Stimulated activated CD8-positive, alpha-beta memory T cell treated with anti-CD3 and anti-CD28 coated beads, Interleukin-7, amount 100 ng/mL, for 1 hour (primary cell): ENCODE measurements around the gene MGAT3.

Experiments
- DNase-seq, 2 donors: peaks; one replicate each; pipeline ENCODE4 v3.0.0-alpha.2; 2020; ENCODE audit warnings: low read depth in 2 of 2

MGAT3 gene

DNA sequence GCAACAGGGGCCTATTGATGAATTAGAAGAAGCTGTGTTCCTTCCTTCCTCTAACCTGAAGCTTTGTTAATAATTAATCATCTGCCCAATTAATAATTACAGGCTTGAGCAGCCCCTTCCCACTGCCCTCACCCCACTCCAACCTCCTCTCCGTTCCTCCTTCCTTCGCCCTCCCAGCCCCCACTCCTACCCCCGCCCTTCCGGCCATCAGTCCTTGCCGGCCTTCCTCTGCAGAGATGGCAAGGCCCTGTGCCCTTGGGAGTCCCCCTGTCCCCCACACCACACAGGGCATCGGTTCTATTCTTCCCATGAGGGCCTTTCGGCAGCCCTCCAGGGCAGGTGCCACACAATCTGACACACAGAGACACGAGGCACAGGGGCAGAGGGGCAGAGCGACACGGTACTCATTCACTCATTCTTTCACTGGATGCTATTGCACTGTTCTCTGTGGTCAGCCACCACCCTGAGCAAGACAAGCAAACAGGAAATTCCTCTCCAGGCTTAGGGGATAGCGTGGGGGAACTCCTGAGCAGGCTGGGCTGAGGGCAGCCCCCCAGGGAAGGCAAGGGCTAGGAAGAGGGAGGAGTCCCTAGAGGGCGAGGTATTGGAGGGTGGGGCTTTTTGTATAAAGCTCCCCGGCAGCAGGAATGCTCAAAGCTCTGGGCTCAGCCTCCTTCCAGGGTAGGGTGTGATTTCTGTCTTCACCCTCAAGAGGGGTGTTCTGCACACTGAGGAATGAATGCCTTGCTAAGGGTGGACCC lies 14.7 kb downstream of the MGAT3 start:
- no peak for DNase-seq

DNA sequence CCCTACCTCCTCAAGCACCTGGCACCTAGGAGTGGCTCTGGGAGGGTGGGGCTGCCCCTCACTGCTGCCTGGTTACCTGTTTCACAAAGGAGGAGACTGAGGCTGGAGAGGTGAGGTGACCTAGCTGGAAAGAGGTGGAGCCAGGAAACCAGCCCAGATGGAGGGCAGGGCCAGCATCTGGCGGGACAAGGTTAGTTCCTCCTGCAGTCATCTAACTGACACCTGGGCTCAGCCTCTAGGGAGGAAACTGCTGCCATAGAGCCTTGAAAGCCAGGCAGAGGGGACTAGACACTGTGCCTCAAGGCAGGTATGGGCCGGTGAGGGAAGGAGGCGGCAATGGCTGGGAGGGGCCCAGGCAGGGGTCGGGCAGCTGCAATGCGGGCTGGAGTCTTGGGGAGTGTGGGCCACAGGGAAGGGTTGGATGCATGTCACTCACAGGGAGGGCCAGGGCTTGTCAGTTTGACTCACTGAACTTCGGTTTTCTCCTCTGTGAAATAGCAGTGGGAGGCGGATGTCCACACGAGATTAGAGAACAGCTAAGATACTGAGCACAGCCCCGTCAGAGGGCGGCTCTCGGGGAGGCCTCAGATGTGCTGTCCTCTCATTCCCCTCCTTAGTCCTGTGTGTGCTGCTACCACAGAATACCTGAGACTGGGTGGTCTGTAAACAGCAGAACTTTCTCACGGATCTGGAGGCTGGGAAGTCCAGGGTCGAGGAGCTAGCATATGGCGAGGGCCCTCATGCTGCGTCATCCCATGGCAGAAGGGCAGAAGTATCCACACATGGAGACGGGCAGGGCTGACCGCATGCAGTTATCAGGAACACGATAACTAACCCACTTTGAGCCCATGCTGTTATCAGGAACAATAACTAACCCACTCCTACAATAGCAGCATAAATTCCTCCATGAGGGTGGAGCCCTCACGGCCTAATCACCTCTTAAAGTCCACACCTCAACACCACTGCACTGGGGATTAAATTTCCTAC lies 16.1 kb downstream of the MGAT3 start:
- no peak for DNase-seq

DNA sequence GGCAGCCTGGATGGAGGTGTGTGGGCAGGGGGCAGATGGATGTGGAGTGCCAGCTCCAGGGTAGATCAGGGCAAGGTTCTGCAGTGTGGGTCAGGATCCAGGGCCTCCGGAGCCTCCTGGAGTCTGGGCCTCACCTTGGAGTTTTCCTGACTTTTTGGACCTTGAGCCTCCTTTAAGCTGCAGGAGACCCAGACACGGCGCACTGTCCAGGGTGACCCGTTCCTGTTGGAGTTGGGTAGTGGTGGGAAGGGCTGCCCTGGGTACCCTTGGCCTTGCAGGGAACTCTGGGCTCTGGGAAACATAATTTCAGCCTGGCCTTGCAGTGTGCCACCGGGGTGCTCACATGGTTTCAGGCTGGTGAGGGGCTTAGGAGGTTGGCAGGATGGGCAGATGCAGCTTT lies 17.0 kb downstream of the MGAT3 start:
- no peak for DNase-seq

DNA sequence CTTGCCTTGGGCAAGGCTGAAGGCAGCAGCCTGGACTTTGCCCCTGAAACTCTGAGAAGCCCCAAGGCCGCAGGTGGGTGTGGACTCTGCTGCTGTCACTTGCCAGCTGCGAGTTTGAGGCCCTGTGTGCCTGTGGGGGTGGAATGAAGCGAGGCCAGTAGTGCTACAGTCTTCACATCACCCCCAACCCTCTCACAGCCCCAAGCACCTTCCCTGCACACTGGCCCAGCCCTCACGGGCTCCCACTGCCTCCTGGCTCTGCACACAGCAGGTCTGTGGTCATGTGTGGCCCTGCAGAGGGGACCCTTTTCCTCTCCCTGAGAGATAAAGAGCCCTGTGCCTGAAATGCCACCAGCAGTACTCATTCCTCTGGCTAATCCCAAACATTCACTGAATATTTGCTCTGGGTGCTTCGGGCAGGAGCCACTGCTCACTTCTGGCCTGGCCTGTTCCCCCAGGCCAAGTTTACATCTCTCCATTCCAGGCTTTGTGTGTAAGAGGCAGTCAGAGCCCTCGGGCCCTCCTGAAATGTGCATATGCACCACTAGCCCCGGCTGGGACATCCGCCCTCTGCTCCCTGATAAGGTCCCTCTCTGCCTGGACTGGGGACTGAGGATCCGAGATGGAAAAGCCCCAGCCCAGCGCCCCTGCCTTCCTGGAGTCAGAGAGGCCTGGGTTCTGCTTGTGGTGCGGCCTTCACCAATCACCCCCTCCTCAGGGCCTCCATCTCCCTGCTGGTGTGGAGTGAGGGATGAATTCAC lies 17.7 kb downstream of the MGAT3 start:
- no peak for DNase-seq

DNA sequence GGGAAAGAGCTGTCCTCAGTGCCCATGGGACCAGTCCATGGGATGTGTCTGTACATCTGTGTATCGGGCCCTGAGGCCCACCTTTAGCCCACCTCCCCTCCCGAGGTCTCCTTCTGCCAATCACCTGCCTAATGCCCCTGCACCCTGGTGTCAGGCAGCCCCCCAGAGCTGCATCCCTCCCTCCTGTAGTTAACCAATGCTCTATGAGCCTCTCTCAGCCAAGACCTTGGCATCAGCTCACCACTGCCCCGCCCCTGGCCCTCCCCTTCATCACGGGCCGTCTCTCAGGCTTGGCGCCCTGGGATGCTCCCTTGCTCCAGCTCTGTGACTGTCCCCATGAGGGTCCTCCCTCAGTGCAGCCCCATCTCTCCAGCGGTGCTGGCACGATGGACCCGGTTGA lies 18.5 kb downstream of the MGAT3 start:
- no peak for DNase-seq

DNA sequence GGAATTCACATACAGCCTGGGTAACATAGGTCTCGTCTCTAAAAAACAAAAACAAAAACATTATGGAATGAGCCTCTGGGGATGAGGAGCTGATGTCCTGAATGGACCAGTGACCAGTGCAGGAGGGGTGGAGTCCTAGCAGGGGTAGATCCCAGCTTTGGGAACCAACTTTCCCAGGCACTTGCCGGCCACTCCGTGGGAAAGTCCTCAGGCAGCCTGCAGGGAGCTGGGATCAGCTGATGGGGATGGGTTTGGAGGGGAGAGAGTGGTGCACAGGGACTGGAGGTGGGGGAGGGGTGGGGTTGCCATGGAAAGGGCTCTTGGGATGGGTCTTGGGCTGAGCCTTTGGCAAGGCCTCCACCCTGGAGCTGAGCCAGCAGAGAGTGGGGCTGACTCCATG lies 19.1 kb downstream of the MGAT3 start:
- no peak for DNase-seq

DNA sequence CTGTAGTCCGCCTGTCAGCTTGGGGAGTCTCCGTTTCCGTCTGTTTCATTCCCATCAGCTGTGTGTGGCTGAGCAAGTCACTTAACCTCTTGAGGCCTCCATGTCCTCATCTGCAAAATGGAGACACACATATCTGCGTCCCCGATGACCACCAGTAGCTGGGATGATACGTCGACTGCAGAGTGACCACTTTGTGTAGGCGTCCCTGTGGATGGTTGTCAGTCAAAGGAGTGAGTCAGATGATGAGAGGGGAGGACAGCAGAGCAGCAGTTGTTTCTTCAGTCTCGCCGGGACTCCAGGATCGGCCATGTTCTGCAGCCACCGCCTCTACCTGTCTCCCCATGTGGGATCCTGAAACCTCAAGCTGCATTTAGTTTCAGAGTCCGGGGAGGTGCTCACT lies 19.9 kb downstream of the MGAT3 start:
- no peak for DNase-seq

DNA sequence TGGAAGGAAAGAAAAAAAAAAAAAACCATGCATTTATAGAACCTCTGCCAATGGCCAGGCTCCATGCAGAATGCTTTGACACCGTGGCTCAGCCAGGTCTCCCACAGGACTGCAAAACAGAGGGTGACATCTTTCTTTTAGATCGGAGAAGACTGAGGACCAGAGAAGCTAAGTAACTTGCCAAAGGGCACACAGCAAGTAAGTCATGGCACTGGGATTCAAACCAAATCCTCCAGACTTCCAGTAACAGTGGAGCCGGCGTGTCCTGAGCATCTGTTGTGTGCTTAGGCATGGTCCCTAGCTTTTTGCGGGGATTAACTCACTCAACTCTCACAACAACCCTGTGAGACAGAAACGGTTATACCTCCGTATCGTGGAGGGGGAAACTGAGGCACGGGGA lies 20.7 kb downstream of the MGAT3 start:
- no peak for DNase-seq

DNA sequence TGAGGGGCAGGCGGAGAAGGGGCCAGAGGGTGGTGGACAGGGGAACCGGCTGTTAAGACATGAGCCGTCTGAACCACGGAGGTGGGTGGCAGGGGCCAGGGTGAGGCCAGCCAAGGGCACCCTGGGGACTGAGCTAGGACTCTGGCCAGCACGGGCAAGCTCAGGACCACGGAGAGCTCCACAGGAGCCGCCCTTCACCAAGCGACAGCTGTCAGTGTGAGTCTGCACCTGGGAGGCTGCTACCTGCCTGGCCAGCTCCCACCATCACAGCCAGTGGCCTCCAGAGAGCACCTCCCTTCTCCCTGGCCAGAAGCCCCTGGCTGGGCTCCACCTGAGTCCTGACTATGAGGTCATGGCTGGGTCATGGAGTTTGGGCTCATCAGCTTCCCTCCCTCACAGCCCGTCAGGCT lies 21.6 kb downstream of the MGAT3 start:
- no peak for DNase-seq

DNA sequence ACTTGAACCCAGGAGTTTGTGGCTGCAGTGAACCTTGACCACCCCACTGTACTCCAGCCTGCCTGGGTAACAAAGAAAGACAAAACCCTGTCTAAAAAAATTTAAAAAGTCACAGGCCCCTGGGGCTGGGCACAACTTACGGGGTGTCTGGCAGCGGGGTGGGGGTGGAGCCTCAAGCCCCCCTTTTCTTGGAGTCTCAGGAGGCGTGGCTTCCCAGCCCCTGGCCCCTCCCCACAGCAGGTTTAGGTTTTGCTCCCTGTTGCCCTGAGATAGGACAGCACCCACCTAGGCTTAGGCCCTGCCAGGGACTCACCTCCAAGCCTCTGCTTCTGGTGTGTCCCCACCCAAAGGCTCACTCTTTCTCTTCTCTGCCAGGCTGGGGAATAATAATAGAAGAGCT lies 22.4 kb downstream of the MGAT3 start:
- no peak for DNase-seq

DNA sequence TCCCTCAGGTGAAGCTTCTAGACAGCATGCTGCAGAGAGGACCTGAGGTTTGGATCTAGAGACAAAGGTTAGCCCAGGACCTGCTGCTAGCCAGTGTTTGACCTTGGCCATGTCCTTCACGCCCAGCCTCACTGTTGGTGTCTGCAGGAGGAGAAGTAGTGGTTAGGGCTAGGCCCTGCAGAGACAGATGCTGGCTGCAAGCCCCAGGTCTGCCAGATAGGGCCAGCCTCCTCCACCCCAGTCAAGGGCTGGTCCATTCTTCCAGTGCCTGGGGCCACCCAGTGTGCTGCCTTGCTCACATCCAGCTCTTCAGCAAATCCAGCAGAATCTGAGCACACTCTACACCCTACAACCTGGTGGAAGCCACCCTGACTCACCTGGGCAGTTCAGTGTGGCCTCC lies 23.7 kb downstream of the MGAT3 start:
- DNase-seq: no peak

DNA sequence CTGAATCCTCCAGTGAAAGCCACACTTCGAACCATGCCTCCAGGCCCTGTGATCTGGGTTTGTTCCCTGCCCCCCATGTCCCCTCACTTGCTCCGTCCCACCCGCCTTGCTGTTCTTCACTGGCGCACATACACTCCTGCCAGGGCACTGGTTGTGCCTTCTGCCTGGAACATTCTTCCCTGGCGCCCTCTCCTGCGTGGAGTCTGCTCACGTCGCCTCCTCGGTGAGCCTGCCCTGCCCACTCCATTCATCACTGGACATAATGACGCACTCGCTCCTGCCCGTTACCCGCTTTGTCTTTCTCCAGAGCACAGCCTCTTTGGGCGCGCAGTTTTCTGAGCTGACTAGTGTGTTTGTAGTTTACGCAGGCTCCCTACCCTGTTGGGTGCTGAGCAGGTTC lies 24.2 kb downstream of the MGAT3 start:
- DNase-seq: no peak

DNA sequence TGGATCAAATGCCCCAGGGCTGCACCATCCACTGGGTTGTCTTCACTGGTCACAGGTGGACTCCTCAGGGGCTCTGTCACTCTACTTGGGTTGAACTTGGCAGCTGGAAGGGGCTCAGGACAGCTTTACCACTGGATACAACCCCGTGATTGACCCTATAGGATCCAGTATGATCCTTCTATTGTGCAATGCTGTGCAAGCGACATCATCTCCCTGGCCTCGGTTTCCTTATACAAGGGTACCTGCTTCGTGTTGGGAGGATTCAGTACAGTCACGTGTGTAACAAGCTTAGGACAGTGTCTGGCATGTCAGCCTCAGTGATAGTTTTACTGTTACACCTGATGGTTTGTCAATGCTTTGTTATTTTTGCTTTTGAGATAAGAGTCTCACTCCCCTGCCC lies 24.8 kb downstream of the MGAT3 start:
- DNase-seq: no peak

DNA sequence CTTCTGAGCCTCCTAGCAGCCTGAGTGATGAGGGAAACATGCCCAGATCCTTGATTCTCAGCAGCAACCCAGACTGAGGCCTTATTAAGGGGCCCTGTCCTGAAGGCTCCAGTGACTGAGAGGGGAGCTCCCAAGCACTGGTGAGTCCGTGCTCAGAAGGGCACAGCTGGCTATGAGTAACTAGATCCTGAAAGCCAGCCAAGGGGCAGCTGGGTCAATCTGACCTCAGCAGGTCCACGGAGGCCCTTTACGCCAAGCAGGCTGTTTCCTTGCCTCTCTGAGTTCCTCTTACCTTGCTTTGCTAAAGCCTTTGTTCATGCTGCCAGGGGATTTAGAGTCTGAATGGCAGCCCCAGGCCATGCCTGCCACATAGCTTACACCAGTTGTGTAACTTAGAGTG lies 26.0 kb downstream of the MGAT3 start:
- DNase-seq: no peak

DNA sequence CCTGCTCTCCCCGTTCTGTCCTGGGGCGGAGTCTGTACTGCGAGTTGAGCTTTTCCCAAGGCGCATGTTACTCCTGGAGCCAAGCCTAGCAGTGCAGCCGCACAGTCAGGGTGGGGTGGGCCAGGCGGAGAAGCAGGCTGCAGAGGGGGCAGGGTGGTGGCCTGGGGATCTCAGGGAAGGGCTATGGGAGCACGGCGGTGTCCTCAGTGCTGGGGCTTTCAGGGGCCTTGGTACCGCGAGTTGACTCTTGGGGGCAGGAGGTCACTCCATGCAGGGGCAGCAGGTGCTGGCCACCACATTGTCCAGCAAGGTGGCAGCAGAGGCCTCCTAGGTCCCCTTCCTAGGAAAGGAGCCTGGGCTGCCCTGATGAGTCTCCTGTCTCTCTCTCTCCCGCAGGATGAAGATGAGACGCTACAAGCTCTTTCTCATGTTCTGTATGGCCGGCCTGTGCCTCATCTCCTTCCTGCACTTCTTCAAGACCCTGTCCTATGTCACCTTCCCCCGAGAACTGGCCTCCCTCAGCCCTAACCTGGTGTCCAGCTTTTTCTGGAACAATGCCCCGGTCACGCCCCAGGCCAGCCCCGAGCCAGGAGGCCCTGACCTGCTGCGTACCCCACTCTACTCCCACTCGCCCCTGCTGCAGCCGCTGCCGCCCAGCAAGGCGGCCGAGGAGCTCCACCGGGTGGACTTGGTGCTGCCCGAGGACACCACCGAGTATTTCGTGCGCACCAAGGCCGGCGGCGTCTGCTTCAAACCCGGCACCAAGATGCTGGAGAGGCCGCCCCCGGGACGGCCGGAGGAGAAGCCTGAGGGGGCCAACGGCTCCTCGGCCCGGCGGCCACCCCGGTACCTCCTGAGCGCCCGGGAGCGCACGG lies 30.4 kb downstream of the MGAT3 start:
- DNase-seq: no peak

DNA sequence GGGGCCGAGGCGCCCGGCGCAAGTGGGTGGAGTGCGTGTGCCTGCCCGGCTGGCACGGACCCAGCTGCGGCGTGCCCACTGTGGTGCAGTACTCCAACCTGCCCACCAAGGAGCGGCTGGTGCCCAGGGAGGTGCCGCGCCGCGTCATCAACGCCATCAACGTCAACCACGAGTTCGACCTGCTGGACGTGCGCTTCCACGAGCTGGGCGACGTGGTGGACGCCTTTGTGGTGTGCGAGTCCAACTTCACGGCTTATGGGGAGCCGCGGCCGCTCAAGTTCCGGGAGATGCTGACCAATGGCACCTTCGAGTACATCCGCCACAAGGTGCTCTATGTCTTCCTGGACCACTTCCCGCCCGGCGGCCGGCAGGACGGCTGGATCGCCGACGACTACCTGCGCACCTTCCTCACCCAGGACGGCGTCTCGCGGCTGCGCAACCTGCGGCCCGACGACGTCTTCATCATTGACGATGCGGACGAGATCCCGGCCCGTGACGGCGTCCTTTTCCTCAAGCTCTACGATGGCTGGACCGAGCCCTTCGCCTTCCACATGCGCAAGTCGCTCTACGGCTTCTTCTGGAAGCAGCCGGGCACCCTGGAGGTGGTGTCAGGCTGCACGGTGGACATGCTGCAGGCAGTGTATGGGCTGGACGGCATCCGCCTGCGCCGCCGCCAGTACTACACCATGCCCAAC lies 31.2 kb downstream of the MGAT3 start:
- DNase-seq: no peak

DNA sequence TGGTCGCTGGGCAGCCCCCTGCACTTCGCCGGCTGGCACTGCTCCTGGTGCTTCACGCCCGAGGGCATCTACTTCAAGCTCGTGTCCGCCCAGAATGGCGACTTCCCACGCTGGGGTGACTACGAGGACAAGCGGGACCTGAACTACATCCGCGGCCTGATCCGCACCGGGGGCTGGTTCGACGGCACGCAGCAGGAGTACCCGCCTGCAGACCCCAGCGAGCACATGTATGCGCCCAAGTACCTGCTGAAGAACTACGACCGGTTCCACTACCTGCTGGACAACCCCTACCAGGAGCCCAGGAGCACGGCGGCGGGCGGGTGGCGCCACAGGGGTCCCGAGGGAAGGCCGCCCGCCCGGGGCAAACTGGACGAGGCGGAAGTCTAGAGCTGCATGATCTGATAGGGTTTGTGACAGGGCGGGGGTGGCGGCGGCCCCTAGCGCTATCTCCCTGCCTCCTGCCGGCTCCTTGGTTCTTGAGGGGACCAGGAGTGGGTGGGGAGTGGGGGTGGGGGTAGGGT lies 31.8 kb downstream of the MGAT3 start:
- no peak for DNase-seq

DNA sequence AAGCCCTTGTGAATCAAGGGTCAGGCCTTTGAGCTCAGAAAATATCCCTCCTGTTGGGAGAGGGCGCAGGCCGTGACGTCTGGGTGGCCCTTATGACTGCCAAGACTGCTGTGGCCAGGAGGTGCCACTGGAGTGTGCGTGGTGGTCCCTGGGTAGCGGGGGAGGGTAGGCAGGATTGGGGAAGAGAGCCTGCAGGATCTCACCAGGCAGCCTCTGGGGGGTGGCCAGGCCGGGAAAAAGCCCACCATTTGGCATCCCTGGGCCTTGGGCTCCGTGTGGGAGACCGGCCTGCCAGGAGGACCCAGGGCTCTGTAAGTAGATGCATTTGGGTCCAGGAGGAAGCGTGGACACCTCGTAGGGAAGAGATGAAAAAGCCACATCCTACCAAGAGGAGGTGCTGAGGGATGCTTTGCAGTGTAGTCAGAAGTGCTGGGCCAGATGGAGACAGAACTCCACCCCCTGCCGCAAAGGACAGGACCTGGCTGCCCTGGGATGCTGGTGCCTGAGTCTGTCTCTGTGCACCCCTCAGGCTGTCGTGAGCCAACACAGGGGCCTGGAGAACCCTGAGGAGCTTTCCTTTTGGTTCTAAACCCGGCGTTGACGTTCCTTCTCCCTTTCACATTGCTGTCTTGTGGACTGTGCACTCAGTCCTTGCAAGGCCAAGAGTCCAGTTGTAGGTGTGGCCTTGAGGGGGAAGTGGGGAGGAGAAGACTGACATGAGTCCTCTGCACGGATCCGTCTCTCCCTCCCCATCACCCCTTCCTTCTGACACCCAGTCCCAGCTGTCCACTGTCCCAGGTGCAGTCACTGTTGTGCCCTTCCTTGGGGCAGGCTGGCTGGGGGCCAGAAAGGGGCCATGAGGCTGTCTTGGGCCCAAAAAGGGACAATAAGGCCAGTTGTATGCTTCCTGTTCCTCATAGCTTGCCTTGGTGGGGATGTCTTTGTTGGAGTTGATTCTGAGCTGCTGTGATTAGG lies 32.6 kb downstream of the MGAT3 start:
- no peak for DNase-seq

DNA sequence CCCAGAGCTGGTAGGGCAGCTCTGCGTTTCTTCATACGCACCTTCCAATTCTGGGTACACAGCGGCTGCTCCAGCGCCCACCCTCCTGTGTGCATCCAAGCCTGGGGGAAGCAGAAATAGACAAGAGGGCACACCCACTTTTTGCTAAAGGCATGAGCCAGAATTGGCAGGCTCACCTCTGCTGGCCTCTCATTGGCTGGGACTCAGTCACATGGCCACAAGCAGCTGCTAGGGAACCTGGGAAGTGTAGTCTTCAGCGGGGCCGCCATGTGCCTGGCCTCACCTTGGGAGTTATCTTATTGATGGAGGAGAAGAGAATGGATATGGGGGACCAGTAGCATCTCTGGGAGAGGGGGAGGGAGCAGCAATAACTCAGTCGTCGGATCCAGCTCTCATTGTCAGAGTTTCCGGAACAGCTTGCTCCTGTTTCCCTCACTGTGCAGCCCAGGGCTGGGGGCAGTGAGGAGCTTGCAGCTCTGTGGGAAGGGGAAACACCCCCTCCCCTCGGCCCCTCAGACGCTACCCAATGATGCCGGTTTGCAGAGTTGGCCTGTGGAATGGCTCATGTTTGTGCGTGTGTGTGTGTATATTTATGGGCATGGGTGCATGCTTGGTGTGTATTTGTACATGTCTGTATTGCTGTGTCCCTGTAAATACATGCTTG lies 33.5 kb downstream of the MGAT3 start:
- DNase-seq: peak; percentile 33 to 39
